ENCODE data around the gene SLC25A29.
"Not testable (repeated sequence)": the region's sequence is repeated elsewhere in the genome, so short reads cannot be mapped to it uniquely, and the experiment has no call there.

The SLC25A29 gene, protein sequence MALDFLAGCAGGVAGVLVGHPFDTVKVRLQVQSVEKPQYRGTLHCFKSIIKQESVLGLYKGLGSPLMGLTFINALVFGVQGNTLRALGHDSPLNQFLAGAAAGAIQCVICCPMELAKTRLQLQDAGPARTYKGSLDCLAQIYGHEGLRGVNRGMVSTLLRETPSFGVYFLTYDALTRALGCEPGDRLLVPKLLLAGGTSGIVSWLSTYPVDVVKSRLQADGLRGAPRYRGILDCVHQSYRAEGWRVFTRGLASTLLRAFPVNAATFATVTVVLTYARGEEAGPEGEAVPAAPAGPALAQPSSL

DNA sequence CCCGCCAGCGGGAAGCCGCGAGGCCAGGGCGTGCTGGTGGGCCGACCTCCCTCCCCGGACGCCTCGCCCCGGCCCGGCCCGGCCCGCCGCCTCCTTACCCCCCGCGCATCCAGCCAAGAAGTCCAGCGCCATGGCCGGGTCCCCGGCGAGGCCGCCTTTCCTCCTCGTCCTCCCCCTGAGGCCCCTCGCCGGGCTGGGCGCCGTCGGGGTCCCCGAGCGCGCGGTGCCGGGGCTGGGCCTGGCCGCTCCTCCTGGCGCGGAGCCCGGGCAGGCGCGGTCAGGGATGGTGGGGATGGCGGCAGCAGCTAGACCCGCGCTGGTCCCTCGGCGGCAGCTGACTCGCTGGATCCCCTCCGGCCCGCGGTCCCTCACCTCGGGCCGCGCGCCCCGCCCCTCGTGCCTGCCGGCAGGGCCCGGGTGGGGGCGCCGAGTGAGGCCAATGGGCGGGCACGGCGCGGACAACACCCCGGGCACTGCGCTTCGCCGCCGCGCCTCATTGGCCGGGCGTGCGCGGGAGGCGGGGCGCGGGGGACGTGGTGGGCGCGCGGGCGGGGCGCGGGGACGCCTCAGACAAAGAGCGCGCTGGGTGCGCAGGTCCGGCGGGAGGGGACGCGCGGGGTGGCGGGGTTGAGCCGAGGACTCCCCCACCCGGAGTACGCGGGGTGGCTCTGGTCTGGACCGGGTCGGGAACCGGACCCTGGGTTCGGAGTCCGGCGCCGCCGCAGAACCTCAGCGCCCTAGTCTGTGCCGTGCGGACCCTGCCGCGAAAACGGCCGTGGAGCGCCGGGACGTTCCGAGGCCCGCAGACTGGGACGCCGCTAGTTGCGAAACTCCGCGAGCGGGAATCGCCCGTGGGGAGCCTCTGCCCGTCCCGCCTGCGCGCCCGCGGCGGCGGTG, at the start of gene SLC25A29:
TSS of gene SLC25A29 (minus strand) at position 344 of the 897 bp plus-strand sequence. CDS start at position 132, 212 bp downstream.
- DNase-seq: peak; percentile 95

DNA sequence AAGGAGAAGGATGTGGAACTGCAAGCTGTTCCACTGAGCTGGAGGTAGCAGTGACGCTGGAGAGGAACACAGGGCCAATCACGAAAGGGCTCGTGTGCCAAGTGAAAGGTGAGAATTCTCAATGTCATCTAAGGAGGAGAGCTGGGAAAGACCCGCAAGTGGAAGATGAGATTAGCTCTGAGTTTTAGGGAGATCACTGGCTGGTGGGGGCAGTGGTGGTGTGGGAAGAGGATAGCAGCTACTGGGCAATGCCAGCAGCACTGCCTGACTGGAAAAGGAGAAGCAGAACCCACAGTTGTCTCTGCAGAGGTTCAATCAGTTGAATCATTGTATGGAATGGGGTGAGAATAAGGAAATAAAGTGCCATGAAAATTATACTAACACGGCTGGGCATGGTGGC, 44.7 kb upstream of the SLC25A29 start:
- DNase-seq: no peak

DNA sequence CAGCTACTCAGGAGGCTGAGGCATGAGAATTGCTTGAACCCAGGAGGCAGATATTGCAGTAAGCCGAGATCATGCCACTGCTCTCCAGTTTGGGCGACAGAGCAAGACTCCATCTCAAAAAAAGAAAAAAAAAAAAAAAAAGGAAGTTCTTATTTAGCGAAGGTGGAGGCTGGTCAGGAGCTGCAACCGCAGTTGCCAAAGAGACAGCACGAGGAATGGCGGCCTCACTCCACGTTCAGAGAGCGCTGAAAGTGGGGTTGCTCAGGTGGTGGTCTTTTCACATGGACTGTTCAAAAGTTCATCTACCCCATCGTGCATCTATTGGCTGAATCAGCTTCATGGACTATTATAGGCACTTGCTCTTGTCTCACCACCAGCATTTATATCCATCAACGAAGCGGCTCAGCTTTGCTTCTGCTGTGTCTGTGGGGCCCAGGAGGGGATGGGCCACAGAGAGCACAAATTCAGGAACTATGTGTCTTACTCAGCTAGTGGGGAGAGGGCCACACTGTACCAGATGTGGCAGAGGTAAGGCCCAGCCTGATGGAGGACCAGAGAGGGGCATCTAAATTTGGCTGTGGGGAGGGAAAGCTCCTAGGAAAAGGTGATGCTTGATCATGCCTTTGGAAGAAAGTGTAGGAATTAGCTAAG, 44.2 kb upstream of the SLC25A29 start:
- no peak for DNase-seq

DNA sequence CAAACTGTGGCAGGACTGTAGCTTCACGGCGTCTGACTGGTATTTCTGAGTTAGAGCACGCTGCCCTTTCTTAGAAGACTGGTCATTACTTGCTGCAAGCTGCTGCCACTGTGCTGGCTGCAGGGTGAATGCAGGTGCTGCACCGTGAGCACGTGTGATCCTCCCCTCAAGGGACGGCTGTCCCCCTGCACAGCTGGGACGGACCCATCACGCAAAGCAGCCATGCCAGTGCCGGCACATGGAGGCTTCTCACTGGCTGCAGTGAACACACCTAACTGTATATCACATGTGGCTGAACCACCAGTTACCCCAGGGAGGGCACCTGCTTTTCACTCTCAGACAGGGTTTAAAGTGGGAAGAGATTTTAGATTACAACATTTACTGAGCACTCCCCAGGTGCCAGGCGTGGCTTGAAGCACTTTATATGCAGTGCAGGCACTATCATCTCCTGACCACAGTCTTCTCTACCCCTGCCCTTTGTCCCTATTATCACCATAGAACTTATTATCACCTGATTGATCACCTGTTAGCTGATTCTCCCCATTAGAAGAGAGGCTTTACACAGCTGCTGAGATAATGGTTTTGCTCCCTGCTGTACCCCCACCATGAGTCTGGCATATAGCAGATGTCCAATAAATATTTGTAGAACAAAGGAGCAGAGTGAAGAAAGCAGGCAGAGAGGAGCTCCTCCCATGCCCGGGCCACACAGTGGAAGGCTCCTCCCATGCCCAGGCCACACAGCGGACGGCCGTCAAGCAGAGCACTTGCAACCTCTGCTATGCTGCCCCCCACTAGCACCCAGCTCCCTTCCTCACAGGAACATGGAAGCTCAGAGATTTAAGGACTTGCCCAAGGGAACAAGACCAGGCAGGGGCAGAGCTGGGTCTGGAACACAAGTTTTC, 42.8 kb upstream of the SLC25A29 start:
- peak; percentile 78 for DNase-seq

DNA sequence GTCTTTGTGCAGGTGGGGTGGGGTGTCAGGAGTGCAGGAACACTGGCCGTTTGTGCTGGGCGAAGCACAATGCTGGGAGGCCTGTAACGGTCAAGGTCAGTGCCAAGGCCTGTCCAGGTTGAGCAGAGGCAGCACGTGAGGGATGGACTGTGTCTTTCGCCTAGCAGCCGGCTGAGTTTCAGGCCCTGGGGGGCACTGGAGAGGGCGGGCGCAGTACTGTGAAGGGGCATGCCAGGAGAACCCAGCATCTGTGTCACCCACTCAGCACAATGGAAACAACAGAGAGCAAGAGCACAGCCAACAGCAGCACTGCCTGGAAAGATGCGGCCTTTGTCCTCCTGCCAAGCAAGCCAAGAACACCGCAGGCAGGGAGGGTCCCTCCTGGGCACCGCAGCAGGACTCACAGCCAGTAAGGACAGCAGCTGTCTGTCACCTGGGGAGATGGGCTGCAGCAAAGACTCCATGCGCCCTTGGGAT, 42.0 kb upstream of the SLC25A29 start:
- DNase-seq: no peak

DNA sequence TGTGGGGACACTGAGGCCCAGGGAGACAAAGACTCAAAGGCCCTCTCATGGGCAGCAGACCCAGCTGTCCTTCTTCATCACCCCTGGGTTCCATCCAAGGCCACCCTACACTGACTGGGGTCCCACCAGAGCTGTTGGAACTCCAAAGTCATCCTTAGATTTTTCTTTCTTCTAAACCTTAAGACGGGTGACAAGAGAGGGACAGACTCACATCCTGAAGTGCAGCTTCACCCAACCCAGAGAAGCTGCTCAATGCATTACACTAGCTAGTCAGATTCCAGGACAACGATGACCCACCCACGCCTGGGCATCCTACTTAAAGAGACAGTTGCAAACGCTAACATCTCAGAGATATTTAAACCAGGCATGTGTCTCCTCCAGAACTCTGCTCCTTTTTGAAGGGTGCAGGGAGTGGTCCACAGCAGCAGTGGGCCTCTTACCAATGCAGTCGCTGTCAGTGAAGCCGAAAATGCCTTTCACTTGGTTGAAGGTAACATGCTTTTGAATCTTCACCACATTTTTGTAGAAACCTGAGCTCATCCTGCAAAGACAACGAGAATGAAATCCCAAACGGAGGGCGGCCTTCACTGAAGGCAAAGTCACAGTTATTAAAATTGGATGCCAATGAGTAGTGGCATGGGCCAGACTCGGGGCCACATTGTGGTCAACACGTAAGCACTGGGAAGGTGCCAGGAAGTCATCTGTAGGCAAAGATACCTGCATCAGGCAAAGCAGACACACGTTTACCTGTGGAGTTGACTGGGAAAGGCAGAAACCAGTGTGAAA, 40.3 kb upstream of the SLC25A29 start:
- DNase-seq: no peak

DNA sequence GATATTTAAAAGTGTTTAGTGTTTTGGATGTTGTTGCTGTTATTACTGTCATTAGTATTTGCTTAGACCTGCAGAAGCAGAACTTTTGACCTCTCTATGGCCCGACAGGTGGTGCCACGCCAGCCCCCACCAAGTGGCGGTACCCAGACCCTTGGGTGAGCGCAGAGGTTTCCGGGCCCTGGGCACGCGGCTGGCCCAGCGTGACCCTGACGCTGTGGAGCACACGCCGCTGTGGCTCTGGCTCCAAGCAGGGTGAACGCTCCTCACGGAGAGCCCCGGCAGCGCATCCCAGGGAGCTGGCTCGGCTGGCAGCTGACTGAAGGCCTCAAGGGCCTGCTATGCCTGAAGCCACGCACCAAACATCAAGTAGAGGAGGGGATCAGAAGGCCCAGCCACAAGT, 39.5 kb upstream of the SLC25A29 start:
- DNase-seq: no peak

DNA sequence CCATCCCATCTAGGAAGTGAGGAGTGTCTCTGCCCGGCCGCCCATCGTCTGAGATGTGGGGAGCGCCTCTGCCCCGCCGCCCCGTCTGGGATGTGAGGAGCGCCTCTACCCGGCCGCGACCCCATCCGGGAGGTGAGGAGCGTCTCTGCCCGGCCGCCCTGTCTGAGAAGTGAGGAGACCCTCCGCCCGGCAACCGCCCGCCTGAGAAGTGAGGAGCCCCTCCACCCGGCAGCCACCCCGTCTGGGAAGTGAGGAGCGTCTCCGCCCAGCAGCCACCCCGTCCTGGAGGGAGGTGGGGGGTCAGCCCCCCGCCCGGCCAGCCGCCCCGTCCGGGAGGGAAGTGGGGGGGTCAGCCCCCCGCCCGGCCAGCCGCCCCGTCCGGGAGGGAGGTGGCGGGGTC, 38.4 kb upstream of the SLC25A29 start:
- not testable (repeated sequence) for DNase-seq

DNA sequence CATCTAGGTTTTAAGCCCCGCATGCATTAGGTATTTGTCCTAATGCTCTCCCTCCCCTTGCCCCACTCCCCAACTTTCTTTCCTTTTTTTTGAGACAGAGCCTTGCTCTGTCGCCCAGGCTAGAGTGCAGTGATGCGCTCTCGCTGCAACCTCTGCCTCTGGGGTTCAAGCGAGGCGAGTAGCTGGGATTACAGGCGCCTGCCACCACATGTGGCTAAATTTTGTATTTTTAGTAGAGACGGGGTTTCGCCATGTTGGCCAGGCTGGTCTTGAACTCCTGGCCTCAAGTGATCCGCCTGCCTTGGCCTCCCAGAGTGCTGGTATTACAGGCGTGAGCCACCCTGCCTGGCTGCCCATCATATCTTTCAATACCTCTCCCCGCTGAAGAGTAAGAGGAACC, 36.6 kb upstream of the SLC25A29 start:
- DNase-seq: not testable (repeated sequence)

DNA sequence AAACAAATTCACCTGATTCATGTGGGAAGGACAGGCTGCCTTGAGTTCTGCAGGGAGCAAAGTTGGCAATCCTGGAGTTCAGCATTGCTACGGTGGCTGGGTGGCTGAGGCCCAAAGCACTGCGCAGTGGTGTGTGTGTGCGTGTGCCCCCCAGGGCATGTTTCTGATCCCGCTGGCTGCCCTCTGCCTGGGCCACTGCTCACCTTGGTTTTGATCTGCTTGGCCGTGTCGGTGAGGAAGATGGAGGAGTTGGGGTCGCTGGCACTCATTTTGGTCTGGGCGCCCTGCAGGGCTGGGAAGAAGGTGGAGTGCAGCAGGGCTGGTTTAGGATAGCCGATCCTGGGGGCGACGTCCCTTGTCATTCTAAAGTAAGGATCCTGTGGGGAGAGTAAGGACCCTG, 36.0 kb upstream of the SLC25A29 start:
- no peak for DNase-seq

DNA sequence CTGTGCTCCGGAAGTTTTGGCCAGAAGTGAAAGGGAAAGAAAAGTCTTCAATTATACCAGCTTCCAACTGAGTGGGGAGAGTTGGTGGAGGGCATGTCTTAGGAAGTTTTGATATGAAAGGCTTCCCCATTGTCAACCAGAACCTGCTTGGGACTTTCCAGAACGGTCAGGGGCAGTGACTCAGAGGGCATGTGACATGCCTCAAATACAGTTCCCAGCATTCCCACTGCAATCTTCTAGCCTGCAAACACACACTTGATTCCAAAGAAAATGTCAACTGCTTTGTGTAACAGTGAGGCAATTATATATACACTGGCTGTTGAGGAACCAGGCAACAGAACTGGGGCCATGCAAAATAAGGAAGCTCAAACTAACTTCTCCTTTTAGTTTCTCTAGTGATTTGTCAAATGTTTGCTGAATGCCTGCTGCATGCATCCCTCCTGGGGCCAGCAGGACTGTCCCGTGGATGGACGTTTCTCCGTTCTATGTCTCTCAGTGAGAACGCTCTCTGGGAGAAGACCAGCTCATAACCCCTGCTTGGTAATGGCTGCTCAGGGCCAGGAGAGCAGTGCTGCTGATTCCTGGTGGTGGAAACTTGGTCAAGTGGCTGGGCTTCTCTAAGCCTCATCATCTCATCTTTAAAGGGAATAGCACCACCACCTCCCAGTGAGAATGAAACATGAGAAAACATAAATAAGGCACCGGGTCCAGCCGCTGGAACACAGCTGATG, 35.2 kb upstream of the SLC25A29 start:
- no peak for DNase-seq

DNA sequence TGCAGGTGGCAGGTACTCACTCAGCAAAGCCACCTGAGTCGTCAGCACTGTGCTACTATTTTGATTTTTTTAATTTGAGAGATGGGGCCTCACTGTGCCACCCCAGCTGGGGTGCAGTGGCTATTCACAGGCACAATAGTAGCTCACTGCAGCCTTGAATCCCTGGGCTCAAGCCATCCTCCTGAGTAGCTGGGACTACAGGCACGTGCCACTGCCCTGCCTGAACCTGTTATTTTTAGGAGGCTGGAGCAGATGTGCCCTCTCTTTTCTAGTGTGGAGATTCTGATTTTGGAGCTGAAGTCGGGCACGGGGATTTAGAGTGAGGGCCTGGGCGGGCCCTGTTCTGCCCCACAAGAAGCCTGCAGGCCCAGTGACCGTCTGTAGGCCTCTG, 34.2 kb upstream of the SLC25A29 start:
- no peak for DNase-seq

DNA sequence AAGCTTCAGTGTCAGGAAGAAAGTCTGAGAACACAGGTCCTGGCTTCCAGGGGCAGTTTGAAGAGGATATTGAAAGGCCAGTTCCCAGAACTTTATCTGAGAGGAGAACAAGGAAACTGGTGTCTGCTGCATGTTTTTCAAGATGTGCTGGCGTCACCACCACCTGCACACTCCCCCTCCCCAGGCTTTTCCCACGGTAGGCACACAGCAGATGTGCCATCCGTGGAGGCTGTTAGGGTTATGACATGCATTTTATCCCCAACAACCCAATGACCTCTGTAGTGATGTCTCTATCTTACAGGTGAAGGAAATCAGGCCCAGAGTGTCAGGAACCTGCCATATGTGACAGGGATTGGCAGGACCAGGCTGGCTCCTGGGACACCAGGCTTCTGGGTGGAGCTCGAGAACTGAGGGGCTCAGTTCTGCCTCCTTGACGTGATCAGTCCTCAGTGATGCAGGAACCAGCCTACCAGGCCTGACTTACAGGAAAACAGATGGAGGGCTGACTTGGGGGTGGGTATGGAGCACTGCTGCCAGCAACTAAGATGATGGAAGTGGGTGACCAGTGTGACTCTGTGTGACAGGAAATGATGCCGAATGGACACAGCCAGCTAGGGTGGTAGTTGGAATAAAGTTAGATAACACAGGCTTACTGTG, 33.6 kb upstream of the SLC25A29 start:
- DNase-seq: no peak

DNA sequence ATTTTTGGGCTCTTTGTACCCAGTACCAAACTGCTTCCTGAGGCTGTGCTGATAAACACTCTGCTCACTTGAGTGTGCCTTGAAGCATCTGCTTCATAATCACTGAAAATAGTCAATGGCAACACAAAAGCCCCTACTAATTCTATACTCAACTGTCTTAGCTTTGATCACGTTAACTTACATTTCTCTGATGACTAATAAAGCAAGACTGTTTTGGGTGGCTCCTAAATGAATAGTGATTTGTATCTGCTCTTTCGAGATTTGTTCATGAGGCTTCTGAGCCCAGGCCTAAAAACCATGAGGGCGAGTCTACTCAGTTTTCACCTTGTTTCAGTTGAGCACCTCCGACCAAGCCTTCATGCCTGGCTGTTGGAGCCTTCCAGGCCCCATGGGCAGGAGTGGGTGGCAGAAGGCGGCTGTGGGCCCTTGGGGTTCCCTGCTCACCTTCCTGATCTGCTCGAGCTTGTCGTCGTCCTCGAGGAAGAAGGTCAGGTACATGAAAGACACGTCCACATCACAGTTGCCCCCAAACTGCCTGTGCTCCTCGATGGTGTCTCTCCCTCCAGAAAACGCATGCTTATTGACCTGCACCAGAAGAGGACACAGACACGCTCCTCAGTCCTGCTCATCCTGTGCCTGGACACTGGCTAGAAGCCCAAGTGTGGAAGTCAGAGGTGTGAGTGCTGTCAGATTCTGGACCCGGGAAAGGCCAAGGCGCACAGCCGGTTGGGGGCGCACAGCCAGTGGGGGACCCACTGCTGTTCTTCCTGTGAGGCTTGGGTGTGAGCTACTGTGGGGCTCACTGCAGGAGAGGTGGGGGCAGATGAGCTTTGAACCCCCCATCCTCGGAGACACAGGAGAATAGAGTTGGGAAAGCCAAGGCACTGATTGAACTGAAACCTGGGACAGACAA, 30.6 kb upstream of the SLC25A29 start:
- DNase-seq: no peak

DNA sequence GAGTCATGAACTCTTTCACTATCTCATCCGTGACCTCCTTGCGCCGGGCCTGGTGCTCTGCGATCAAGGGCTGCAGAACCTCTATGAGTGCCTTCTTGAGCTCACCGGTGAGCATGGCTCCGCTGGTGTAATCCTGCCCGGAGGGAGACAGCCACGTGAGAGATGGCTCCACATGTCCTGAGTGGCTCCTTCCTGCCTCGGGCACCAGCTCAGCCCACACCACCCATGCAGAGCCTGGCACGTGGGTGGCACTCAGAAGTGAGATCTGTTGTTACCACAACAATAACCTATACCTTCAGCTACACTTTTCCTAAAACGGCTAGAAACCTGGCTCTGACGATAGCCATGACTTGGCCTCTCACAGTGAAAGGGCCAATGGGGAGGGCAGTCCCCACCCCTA, 28.7 kb upstream of the SLC25A29 start:
- DNase-seq: no peak

DNA sequence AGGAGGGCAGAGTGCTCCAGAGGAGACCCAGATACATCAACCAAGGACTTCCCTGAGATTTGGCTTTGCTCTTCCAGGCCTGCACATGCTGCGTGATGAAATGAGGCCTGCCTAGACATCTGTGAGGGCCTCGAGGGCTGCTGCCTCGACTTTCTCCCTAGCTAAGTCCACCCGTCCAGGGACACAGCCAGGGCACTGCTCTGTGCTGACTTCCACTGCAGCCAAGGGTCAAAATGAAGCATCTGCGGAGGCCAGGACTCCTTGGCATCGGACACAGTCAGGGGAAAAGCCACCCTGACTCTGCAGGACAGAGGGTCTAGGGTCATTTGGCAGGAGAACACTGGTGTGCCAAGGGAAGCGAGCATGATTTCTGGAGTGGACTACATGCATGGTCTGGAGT, 27.6 kb upstream of the SLC25A29 start:
- no peak for DNase-seq

DNA sequence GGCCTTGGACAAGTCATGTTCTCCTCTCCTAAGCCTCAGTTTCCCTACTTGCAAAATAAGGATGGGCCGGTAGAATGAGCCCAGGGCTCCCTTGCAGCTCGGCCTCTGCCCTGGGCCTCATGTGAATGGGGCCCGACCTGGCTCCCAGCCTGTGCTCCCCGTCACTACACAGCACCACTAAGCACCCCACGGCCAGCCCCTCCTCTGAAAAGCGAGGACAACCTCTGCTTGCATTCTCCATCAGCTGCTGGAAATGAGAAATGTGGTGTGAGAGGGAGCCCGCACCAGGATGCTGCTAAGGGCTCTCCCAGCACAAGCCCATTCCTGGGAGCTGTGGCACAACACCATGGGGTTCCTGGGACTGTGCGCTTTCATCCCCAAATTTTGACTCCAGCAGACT, 27.1 kb upstream of the SLC25A29 start:
- no peak for DNase-seq

DNA sequence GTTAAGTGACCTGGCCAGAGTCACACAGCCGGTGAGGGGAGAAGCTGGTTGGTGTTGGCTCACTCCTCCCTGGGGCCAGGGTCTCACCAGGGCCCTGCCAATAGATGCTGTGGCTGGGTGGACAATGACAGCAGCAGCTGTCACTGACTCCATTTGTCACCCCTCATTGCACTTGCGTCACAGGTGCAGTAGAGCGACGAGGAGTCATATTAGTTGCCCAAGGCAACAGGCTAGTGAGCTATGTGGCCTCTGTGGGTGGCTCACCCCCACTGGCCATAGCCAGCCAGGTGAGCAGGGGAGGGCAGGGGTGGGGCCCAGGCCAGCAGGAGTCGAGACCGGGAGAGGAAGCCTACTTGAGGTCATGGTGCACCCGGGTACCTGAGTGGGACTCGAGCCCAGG, 26.6 kb upstream of the SLC25A29 start:
- no peak for DNase-seq

DNA sequence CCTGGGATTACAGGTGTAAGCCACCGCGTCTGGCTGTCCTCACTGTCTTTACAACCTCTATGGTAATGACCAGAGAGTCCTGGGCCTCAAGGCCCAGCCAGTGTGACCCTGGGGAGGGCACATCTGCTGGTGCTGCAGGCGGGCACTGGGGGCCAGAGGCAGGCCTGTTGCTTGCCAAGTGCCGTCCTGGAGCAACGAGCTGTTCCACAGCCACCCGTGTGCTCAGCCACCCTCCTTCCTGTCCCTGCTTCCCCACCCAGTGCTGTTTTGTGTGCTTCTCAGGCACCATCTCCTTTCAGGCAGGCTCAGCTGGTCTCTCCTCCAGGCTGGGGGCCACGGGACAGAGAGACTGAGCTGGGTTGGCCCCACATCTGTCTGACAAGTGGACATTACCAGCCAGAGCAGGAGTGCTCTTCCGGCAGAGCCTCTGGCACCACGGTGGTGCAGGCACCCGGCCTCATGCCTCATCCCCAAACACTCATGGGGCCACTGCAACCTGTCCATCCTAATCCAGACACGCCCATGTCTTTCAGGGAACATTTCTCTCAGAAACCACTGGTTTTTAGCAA, 25.9 kb upstream of the SLC25A29 start:
- DNase-seq: no peak

Data from NCI-H774 (cell line).